ENCODE measurements around the gene ZG16B. TPM values are rescaled to one million over a fixed set of nuclear protein-coding genes. Genes with fewer than 3 reads are reported as not detected.

Gene ZG16B, protein sequence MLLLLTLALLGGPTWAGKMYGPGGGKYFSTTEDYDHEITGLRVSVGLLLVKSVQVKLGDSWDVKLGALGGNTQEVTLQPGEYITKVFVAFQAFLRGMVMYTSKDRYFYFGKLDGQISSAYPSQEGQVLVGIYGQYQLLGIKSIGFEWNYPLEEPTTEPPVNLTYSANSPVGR
- 10 to 100 TPM in 3 of 4 donors, 1 to 10 TPM in 1; 5.2 to 19.9 (median 15.0) TPM for polyA plus RNA-seq
- long read RNA-seq, donor 1 = 0 reads
- long read RNA-seq, donor 2 = 0 reads
- long read RNA-seq, donor 3, partial matches to known transcripts = 0 of 2 reads
- long read RNA-seq, donor 3, other reads (novel, unspliced or antisense) = 0 of 2 reads
- long read RNA-seq, donor 4 = 0 reads
- long read RNA-seq, donor 5, partial matches to known transcripts = 0 of 1 reads
- long read RNA-seq, donor 5, other reads (novel, unspliced or antisense) = 0 of 1 reads
- long read RNA-seq, donor 6, partial matches to known transcripts = 0 of 2 reads
- long read RNA-seq, donor 6, other reads (novel, unspliced or antisense) = 0 of 2 reads
- long read RNA-seq, donor 7 = 0 reads
- long read RNA-seq, donor 8 = 0 reads
- long read RNA-seq, donor 9, partial matches to known transcripts = 0 of 1 reads
- long read RNA-seq, donor 9, other reads (novel, unspliced or antisense) = 0 of 1 reads
- long read RNA-seq, donor 10, partial matches to known transcripts = 0 of 4 reads
- long read RNA-seq, donor 10, other reads (novel, unspliced or antisense) = 0 of 4 reads

DNA sequence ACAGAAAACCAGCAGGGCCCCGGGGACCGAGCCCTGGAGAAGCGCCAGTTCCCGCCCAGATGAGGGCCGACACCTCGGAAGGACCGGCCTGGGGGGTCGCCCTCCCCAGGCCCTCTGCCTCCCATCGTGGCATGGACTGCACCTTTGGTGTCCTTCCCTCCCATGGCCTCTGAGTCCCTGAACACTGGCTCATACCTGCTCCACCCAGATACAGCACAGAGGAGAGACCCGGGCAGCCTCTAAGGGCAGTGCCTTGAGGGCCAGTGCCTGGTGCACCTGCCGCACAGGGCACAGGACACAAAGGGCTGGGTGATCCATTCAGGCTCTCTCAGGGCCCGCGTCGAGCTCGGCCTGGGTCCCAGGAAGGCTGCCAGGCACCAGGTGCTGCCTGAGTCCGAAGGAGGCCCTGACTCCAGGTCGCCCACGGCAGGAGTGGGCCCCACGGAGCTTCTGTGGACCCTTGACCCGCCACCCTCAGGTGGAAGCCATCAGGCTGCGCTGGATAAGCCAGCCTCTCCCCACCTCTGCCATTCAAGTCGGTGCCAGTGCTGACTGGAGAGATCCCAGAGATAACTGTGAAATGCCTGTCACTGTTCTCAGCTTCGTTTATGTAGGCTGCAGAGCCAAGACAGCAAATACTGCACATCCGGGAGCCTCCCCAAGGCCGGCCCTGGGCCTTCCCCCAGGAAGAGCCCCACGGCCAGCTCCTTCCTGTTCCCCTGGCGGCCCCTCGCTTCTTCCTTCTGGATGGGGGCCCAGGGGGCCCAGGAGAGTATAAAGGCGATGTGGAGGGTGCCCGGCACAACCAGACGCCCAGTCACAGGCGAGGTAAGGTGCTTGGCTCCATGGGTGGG lies at the start of gene ZG16B:
Gene ZG16B (plus strand): TSS at position 803 of the 854 bp plus-strand sequence. CDS start 139 bp downstream, outside the sequence.
- H3K4me3 ChIP-seq (ENCODE audit: low read depth in 1 of 3, low read length in 3 of 3) = no peak within 1 kb of the TSS
- peak within 1 kb of the TSS; percentile 37 to 38 (median 37) for H3K27ac ChIP-seq (ENCODE audit: low read depth in 1 of 3, low read length in 2 of 3)
- H3K36me3 ChIP-seq (ENCODE audit: control insufficient read depth in 3 of 3, insufficient read depth in 2 of 3, low read depth in 1 of 3, low read length in 3 of 3) = no peaks in the 10 kb centered on the region
- DNase-seq (peak; percentile 57 to 58), FAIRE-seq (no peak)
- H3K4me1 ChIP-seq (ENCODE audit: control insufficient read depth in 3 of 3, insufficient read depth in 2 of 3, low read depth in 1 of 3, low read length in 2 of 3) = peaks cover 0 to 14% (median 0%) of the 10 kb centered on the region in 3 donors
- H3K9me3 ChIP-seq (ENCODE audit: control insufficient read depth in 2 of 2, insufficient read depth in 1 of 2, low read depth in 1 of 2, low read length in 1 of 2) = peaks cover 0 to 8% of the 10 kb centered on the region in 2 donors
- H3K27me3 ChIP-seq (ENCODE audit: control insufficient read depth in 3 of 3, insufficient read depth in 3 of 3, low read length in 3 of 3) = peaks cover 0 to 2% (median 0%) of the 10 kb centered on the region in 3 donors
- WGBS, 3 donors = 25 to 59% (median 35%) methylated on average over 28 to 32 of the region's 32 CpGs

DNA sequence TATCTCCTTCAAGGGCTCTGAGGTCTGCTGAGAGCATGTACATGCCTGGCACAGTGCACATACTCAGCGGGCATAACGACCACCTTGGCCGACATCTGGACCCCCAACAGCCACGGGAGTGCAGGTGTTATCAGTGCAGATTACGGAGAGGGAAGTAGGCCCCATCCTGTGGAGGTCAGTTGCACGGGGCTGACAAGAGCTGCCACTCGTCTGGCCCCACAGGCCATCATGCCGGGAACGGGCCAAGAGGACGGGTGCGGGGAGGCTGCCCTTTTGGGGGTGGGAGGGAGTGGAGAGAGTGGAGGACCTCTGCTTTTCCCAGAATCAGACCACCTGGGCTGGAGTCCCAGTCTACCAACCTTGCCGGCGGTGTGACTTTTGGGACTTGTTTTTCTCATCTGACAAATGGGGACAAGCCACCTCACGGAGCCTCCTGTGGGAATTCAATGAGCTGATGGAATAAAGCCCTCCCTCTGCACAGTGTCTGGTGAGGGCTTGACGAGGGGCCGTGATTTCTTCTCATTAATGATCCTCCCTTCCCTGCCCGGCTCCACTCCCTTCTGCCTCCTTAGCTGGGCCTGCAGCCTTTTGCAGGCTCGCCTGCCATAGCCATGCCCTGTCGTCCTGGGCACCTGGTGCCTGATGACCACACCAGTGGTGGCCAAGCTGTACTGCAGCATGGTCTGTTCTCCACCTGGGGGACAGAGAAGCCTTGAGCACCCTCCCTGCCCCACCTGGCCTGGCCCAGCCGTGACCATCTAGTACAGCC lies 47.3 kb upstream of the ZG16B start:
- DNase-seq = no peak
- FAIRE-seq = no peak
- no peak overlapping the region for H3K27ac ChIP-seq (ENCODE audit: low read depth in 1 of 3, low read length in 2 of 3)
- peaks cover 0 to 17% (median 3%) of the 10 kb centered on the region in 3 donors for H3K4me1 ChIP-seq (ENCODE audit: control insufficient read depth in 3 of 3, insufficient read depth in 2 of 3, low read depth in 1 of 3, low read length in 2 of 3)
- H3K9me3 ChIP-seq (ENCODE audit: control insufficient read depth in 2 of 2, insufficient read depth in 1 of 2, low read depth in 1 of 2, low read length in 1 of 2) = no peaks in the 10 kb centered on the region
- peaks cover 2 to 39% (median 10%) of the 10 kb centered on the region in 3 donors for H3K27me3 ChIP-seq (ENCODE audit: control insufficient read depth in 3 of 3, insufficient read depth in 3 of 3, low read length in 3 of 3)
- no peaks in the 10 kb centered on the region for H3K36me3 ChIP-seq (ENCODE audit: control insufficient read depth in 3 of 3, insufficient read depth in 2 of 3, low read depth in 1 of 3, low read length in 3 of 3)
- WGBS, 3 donors = 83 to 84% (median 83%) methylated on average over 20 of the region's 20 CpGs
- H3K4me3 ChIP-seq (ENCODE audit: low read depth in 1 of 3, low read length in 3 of 3) = no peak overlapping the region

DNA sequence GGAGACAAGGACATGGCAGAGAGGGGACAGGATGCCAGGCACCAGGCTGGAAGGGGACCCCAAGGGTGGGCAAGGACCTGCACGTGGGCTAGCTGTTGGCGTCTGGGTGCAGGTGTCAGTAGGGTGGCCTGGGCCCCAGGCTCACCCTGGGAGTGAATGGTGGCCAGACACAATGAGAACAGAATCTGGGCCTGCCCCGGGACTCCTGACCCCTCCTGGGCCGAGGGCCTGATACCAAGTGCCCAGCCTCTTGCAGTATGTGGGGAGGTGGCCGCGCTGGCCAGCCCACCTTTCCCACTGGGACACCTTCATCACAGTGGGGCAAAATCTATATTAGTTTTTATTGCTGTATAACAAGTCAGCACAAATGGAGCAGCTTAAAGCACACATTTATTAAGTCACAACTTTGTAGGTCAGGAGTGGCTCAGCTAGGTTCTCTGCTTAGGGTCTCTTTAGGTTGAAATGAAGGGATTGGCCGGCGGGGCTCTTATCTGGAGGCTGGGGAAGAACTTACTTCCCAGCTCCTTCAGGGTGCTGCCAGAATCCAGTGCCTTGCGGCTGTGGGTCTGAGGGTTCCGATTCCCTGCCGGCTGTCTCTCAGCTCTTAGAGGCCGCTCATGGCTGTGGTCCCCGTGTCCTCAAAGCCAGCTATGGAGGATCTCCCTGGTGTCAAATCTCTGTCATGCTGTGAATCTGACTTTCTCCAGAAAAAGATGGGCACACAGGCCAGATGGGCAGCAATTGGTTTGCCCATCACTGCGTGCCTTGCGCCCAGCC lies 46.3 kb upstream of the ZG16B start:
- no peak overlapping the region for H3K27ac ChIP-seq (ENCODE audit: low read depth in 1 of 3, low read length in 2 of 3)
- DNase-seq = no peak
- H3K4me3 ChIP-seq (ENCODE audit: low read depth in 1 of 3, low read length in 3 of 3) = no peak overlapping the region
- WGBS, 3 donors = 90 to 92% (median 91%) methylated on average over 15 of the region's 15 CpGs
- FAIRE-seq = no peak
- H3K9me3 ChIP-seq (ENCODE audit: control insufficient read depth in 2 of 2, insufficient read depth in 1 of 2, low read depth in 1 of 2, low read length in 1 of 2) = no peaks in the 10 kb centered on the region
- H3K27me3 ChIP-seq (ENCODE audit: control insufficient read depth in 3 of 3, insufficient read depth in 3 of 3, low read length in 3 of 3) = peaks cover 2 to 42% (median 13%) of the 10 kb centered on the region in 3 donors
- no peaks in the 10 kb centered on the region for H3K36me3 ChIP-seq (ENCODE audit: control insufficient read depth in 3 of 3, insufficient read depth in 2 of 3, low read depth in 1 of 3, low read length in 3 of 3)
- H3K4me1 ChIP-seq (ENCODE audit: control insufficient read depth in 3 of 3, insufficient read depth in 2 of 3, low read depth in 1 of 3, low read length in 2 of 3) = peaks cover 0 to 11% (median 0%) of the 10 kb centered on the region in 3 donors

DNA sequence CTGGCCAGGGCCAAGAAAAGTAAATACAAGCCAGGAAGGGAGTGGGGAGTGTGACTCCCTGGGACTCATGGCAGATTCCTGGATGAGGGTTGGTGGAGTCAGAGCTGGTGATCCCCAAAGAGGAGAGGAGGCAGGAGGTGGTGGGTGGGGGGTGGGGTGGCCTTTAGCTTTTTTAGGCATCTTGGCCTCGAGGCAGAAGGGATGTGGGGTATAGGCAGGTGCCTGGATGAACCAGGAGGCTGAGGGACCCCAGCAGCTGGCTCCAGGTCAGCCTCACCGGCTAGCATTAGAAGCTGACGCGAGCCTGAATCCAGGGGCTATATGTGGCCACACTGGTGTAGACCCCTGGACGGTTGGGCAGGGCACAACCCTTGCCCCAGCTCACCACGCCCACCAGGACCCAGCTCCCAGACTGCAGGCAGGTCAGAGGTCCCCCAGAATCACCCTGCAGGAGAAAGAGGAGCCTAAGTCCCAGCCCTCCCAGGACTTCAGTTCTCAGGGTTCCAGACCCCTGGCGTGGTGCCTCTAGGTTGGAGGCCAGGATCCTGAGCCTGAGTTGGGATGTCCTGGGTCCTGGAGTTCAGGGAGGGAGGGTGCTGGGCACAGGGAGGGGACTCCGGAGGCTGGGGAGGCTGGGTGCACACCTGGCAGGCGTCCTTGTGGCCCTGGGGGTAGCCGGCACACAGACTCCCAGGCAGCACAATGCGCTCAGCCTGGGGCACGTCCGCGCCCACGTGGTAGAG lies 45.6 kb upstream of the ZG16B start:
- DNase-seq (peak in 1 of 2 donors; percentile 28), FAIRE-seq (no peak)
- H3K4me3 ChIP-seq (ENCODE audit: low read depth in 1 of 3, low read length in 3 of 3) = no peak overlapping the region
- no peaks in the 10 kb centered on the region for H3K9me3 ChIP-seq (ENCODE audit: control insufficient read depth in 2 of 2, insufficient read depth in 1 of 2, low read depth in 1 of 2, low read length in 1 of 2)
- H3K27me3 ChIP-seq (ENCODE audit: control insufficient read depth in 3 of 3, insufficient read depth in 3 of 3, low read length in 3 of 3) = peaks cover 2 to 42% (median 13%) of the 10 kb centered on the region in 3 donors
- H3K36me3 ChIP-seq (ENCODE audit: control insufficient read depth in 3 of 3, insufficient read depth in 2 of 3, low read depth in 1 of 3, low read length in 3 of 3) = no peaks in the 10 kb centered on the region
- H3K27ac ChIP-seq (ENCODE audit: low read depth in 1 of 3, low read length in 2 of 3) = no peak overlapping the region
- H3K4me1 ChIP-seq (ENCODE audit: control insufficient read depth in 3 of 3, insufficient read depth in 2 of 3, low read depth in 1 of 3, low read length in 2 of 3) = peaks cover 0 to 9% (median 0%) of the 10 kb centered on the region in 3 donors
- 34 to 50% (median 45%) methylated on average over 15 of the region's 15 CpGs for WGBS, 3 donors

DNA sequence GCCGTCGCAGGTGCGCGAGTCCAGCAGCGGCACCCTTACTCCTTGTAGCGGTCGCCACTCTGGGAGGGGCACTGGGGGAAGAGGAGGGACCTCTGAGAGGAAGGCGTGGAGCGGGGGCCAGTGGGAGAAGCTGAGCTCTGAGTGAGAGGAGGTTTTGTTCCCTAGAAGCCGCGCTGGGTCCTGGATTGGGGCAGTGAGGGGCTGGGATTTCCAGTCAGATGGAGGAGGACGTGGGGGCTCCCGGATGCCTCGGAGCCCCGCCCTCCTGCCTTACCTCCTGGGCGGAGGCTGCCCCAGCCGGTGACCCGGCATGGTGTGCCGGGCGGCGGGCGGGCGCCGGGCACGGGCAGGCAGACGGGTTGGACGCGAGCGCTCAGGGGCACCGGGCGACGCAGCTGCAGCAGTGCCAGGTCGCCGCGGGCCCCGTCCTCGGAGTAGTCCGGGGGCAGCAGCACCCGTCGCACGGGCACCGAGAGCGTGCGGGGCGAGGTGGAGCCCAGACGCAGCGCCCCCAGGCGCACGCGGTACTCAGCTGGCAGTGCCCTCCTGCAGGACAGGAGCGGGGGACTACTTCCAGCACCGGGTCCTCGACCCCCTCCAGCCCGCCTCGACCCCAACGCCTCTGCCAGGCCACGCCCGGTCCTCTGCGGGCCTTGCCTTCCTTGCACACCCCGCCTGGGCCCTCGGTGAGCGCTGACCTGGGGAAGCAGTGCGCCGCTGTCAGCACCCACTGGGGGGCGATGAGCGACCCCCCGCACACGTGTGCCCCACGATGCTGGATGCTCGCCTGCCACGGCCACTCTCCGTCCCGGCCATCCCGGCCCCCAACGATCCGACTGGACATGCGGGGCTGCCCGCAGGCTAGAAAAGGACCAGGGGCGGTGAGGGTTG lies 44.8 kb upstream of the ZG16B start:
- 10 to 13% (median 12%) methylated on average over 58 to 79 of the region's 79 CpGs for WGBS, 3 donors
- Histone ChIP-seq H3K9me3 (ENCODE audit: control insufficient read depth in 2 of 2, insufficient read depth in 1 of 2, low read depth in 1 of 2, low read length in 1 of 2) (no peaks in the 10 kb centered on the region), H3K27me3 (ENCODE audit: control insufficient read depth in 3 of 3, insufficient read depth in 3 of 3, low read length in 3 of 3) (peaks cover 2 to 42% (median 13%) of the 10 kb centered on the region in 3 donors), H3K36me3 (ENCODE audit: control insufficient read depth in 3 of 3, insufficient read depth in 2 of 3, low read depth in 1 of 3, low read length in 3 of 3) (no peaks in the 10 kb centered on the region), H3K4me1 (ENCODE audit: control insufficient read depth in 3 of 3, insufficient read depth in 2 of 3, low read depth in 1 of 3, low read length in 2 of 3) (peaks cover 0 to 9% (median 0%) of the 10 kb centered on the region in 3 donors), H3K27ac (ENCODE audit: low read depth in 1 of 3, low read length in 2 of 3) (no peak overlapping the region), H3K4me3 (ENCODE audit: low read depth in 1 of 3, low read length in 3 of 3) (peak overlapping the region in 1 of 3 donors; percentile 33)
- FAIRE-seq (no peak), DNase-seq (peak; percentile 21 to 22)

DNA sequence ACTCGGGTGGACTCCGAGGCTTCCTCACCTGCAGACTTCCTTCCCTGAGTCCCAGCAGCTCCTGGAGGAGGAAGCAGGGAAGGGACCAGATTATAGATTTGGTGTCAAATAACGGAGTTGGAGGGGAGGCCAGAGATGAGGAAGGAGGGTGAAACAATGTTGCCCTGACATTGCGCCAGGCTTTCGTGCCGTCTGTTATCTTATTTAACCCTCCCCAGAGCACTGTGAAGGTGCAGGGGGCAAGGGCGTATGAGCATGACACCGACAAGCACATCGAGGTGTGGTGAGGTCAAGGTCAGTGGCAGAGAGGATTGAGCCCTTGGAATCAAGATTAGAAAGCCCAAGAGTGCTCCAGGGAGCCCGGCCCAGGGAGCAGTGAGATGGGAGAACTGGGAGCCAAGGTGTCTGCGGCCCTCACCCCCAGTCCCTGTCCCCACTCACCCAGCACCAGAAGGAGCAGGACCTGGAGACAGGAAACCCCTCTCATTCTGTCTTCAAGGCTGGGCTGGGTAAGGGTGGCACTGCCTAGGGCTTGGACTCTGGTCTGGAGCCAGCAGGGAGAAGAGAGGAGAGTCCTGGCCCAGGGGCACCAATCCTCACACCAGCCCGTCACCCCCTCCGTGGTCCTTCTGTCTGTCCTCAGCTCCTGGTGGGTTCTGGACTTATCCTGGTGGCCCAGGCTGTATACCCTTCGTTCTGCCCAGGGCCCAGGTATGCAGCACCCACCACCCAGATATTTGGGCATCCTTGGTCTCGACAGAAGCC lies 43.9 kb upstream of the ZG16B start:
- Histone ChIP-seq H3K27ac (ENCODE audit: low read depth in 1 of 3, low read length in 2 of 3) (no peak overlapping the region), H3K9me3 (ENCODE audit: control insufficient read depth in 2 of 2, insufficient read depth in 1 of 2, low read depth in 1 of 2, low read length in 1 of 2) (no peaks in the 10 kb centered on the region), H3K4me1 (ENCODE audit: control insufficient read depth in 3 of 3, insufficient read depth in 2 of 3, low read depth in 1 of 3, low read length in 2 of 3) (peaks cover 0 to 9% (median 0%) of the 10 kb centered on the region in 3 donors), H3K4me3 (ENCODE audit: low read depth in 1 of 3, low read length in 3 of 3) (no peak overlapping the region), H3K27me3 (ENCODE audit: control insufficient read depth in 3 of 3, insufficient read depth in 3 of 3, low read length in 3 of 3) (peaks cover 2 to 47% (median 18%) of the 10 kb centered on the region in 3 donors), H3K36me3 (ENCODE audit: control insufficient read depth in 3 of 3, insufficient read depth in 2 of 3, low read depth in 1 of 3, low read length in 3 of 3) (no peaks in the 10 kb centered on the region)
- WGBS, 3 donors = 22 to 53% (median 38%) methylated on average over 15 of the region's 15 CpGs
- FAIRE-seq (no peak), DNase-seq (no peak)

Data from small intestine (tissue), 16 donors.